Lower leg skin (tissue), 4 donors: ENCODE results near the gene DAAM2. TPM values are rescaled to one million over a fixed set of nuclear protein-coding genes. Genes with fewer than 3 reads are reported as not detected.

ENCODE experiments used
- DNase-seq, 2 donors: peaks; one replicate each; pipeline ENCODE4 v3.0.0-alpha.2; 2019; ENCODE audit warnings: low spot score in 2 of 2
- H3K4me3 ChIP-seq: fragments of 200-600 bp; sonication (generic); 2 replicates; pipeline ENCODE4 v1.5.1; 2017; ENCODE audit warnings: mild to moderate bottlenecking, low read depth; ENCODE audit not compliant: poor library complexity, severe bottlenecking
- POLR2A ChIP-seq, 2 donors: fragments of 450-650 bp; IDR thresholded peaks; one replicate each; pipeline ENCODE4 v1.6.1; 2016 to 2017; ENCODE audit warnings: antibody characterized with exemption in 2 of 2, mild to moderate bottlenecking in 1 of 2, moderate library complexity in 1 of 2
- WGBS, 2 donors: methylation state at CpG; one replicate each; pipeline ENCODE4 v1.1.5; 2018; 5-methylcytosine and 5-hydroxymethylcytosine counted together
- intact Hi-C: fragments of 100-400 bp; cut with DNase I; formaldehyde crosslinking; loops from one replicate; pipeline ENCODE4 v1.15.0; 2023; ENCODE audit warnings: low total_unique reads
- total RNA-seq, 4 donors: library from RNA; depleted of rRNA; stranded (reverse); fragments of >200 nt; gene quantifications; one replicate each; pipeline ENCODE4 v1.1.0, GENCODE V29; 2016
- TF ChIP-seq, protein P1 (sequence below), 3 donors: fragments of 450-650 bp; IDR thresholded peaks; one replicate each; pipeline ENCODE4 v1.5.1; 2016; ENCODE audit warnings: antibody characterized with exemption in 3 of 3, mild to moderate bottlenecking in 3 of 3, moderate library complexity in 2 of 3

The DAAM2 gene
- 10 to 100 TPM in 1 of 4 donors, 1 to 10 TPM in 3; 5.6 to 16.9 (median 8.1) TPM for total RNA-seq

DNA sequence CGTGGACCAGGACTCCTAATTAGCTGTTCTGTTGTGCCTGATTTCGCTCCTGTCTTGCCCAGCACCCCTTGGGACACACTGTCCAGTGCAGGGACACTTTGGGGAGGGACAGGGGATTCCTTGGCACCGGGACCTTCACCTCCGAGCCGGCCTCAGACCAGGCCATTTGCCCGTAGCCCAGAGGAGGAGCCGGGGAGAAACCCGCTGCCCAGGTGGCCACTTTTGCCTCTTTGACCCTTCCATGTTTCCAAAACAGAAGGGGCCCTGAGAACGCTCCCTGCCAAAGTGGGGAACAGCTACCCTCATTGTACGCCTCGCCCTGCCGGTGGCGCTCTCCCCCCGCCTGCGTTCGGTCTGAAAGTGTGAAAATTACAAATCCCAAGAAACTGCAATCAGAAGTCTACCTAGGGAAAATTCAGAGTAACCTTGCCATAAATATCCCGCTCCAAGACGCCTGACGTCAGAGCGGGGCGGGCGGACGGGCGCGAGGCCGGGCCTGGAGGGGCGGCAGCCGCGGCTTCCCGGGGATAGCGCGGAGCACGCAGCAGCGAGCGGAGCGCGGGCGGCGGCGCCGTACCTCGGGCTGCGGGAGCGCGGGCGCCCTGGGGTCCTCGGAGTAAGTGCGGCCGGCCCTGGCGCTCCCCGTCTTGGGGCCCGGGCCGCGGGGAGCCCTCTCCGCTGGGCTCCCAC, at the start of gene DAAM2:
TSS of gene DAAM2 (plus strand) at position 527 of the 690 bp plus-strand sequence. CDS start 63,927 bp downstream, outside the sequence.
- peak; percentile 22 to 92 for DNase-seq
- no peak for TF ChIP-seq POLR2A (IDR thresholded peaks at IDR 0.05)
- TF ChIP-seq, protein P1, sequence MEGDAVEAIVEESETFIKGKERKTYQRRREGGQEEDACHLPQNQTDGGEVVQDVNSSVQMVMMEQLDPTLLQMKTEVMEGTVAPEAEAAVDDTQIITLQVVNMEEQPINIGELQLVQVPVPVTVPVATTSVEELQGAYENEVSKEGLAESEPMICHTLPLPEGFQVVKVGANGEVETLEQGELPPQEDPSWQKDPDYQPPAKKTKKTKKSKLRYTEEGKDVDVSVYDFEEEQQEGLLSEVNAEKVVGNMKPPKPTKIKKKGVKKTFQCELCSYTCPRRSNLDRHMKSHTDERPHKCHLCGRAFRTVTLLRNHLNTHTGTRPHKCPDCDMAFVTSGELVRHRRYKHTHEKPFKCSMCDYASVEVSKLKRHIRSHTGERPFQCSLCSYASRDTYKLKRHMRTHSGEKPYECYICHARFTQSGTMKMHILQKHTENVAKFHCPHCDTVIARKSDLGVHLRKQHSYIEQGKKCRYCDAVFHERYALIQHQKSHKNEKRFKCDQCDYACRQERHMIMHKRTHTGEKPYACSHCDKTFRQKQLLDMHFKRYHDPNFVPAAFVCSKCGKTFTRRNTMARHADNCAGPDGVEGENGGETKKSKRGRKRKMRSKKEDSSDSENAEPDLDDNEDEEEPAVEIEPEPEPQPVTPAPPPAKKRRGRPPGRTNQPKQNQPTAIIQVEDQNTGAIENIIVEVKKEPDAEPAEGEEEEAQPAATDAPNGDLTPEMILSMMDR (IDR thresholded peaks at IDR 0.05), result no peak
- peak within 1 kb of the TSS; percentile 33 for H3K4me3 ChIP-seq
- 4% methylated on average over 28 to 55 of the region's 55 CpGs for WGBS, 2 donors
- intact Hi-C loops, result no loop called here

DNA sequence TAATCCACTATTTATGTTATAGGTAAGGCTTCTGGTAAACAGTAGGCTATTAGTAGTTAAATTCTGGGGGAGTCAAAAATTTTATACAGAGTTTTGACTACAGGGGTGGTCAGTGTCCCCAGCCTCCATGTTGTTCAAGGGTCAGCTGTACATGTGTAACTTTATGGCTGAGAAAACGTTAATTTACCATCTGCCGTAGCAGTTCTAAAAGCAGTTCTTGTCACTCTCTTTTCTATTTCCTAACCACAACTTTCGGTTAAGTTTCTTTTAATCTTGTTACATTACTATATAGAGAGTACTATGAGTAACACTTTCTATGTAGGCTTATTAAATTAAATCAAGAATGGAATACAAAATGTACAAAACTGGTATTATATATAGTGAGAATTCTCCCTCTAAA, 45.4 kb upstream of the DAAM2 start:
- H3K4me3 ChIP-seq, result no peak overlapping the region
- no peak for TF ChIP-seq POLR2A (IDR thresholded peaks at IDR 0.05)
- TF ChIP-seq, protein P1 (IDR thresholded peaks at IDR 0.05), result no peak
- intact Hi-C loops, result no loop called here
- no peak for DNase-seq
- 86 to 91% methylated on average over 3 of the region's 3 CpGs for WGBS, 2 donors

DNA sequence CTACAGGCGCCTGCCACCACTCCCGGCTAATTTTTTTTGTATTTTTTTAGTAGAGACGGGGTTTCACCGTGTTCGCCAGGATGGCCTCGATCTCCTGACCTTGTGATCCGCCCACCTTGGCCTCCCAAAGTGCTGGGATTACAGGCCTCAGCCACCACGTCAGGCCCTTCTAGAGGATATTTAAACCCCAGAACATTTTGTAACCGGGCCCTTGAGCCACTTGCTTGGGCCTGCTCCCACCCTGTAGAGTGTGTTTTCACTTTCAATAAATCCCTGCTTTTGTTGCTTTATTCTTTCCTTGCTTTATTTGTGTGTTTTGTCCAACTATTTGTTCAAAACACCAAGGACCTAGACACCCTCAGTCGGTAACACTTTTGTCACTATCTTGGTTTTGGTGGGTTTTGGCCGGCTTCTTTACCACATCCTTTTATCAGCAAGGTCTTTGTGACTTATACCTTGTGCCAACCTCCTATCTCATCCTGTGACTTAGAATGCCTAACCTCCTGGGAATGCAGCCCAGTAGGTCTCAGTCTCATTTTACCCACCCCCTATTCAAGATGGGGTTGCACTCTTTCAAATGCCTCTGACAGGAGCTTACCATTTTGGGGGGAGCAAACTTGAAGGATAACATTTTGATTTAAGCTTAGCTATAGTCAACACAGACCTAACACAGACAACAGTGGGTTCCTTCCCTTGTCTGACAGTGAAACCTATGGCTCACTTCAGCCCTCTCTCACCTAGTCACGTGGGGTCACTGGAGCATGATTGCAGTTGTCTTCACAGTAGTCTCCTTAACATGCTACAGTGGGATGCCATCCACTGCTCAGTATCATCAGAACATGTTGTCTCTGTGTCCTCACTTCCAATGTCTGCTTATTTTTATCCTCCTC, 39.1 kb upstream of the DAAM2 start:
- no peak for DNase-seq
- WGBS, 2 donors, result 92% methylated on average over 12 of the region's 12 CpGs
- intact Hi-C loops, result no loop called here
- H3K4me3 ChIP-seq, result no peak overlapping the region
- TF ChIP-seq, protein P1 (IDR thresholded peaks at IDR 0.05), result no peak
- TF ChIP-seq POLR2A (IDR thresholded peaks at IDR 0.05), result no peak

DNA sequence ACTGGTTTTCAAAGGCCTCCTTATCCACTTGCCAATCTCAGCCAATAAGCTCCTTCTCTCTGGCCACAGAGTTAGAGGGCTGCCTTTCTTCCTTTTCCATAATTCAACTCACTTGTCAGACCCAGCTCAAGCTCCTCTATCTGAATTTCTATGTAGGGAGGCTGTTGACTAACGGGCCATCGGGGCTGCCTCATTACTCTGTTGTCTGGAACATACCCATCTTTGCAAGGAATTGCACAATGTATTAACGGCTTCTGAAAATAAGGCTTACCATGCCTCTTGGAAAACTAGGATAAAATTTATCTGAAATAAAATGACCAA, 38.5 kb upstream of the DAAM2 start:
- intact Hi-C loops, result no loop called here
- TF ChIP-seq, protein P1 (IDR thresholded peaks at IDR 0.05), result no peak
- no peak for TF ChIP-seq POLR2A (IDR thresholded peaks at IDR 0.05)
- 50 to 60% methylated on average over 3 of the region's 3 CpGs for WGBS, 2 donors

DNA sequence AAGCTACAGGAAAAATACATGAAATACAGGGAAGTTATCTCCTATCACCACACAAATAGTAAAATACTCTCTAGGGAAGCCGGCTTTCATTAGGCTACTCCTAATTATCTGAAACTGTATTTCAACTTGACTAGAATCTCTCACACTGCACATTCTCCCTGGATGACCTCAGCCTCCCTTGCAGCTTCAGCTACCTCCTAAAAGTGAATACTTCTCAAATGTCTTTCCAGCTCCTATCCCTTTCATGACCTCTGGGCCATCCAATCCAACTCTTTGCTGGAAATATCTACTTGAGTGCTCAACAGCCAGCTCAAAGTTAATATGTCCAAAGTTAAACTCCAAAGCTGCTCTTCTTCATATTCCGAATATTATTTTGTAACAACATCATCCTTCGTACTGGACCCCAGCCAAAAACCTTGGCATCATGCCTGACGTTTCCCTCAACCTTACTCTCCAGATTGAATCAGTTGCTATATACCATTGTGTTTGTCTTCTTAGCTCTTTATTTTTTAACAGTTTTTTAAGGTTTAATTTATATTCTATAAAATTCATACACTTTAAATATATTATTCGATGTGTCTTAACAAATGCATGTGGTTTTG, 37.6 kb upstream of the DAAM2 start:
- TF ChIP-seq, protein P1 (IDR thresholded peaks at IDR 0.05), result no peak
- no peak for TF ChIP-seq POLR2A (IDR thresholded peaks at IDR 0.05)
- DNase-seq, result no peak
- intact Hi-C loops, result no loop called here
- WGBS, 2 donors, result 53% methylated on average over 5 of the region's 5 CpGs
- no peak overlapping the region for H3K4me3 ChIP-seq

More for the DNA sequence above, 38.5 kb upstream of the DAAM2 start:
- no peak overlapping the region for H3K4me3 ChIP-seq
- no peak for DNase-seq
